A673 (cell line): Measurements from ENCODE around the gene GFOD2.

ENCODE experiments used
- EZH2 ChIP-seq: fragments of 200-600 bp; sonication (generic); IDR thresholded peaks from 2 replicates; pipeline ENCODE4 v1.6.1; 2017; ENCODE audit warnings: borderline replicate concordance, low read depth, mild to moderate bottlenecking, mixed read lengths, antibody characterized with exemption, low read length; ENCODE audit not compliant: poor library complexity, severe bottlenecking
- TF ChIP-seq, protein P1 (sequence below): fragments of 300-800, 200-600 bp; sonication (generic); conservative IDR thresholded peaks from 2 replicates; pipeline ENCODE4 v1.5.1; 2017; ENCODE audit warnings: low read depth, mild to moderate bottlenecking, antibody characterized with exemption, low read length, moderate library complexity, mixed read lengths

DNA sequence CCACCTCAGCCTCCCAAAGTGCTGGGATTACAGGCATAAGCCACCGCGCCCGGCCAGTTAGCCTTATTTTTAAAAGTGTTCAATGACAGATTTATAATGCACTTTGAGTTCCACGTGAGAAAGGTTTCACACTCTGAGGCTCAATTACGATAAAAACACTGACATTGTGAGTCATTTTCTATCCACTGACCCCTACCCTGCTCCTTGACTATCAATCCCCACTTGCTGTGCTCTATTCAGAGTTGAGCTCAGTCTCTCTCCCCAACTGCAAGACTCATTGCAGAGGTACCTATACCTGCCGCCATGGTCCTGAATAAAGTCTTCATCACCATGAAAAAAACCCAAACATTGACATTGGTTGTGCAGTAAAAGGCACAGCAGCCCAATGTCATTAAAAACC lies 8.5 kb downstream of the GFOD2 start:
- TF ChIP-seq, protein P1, sequence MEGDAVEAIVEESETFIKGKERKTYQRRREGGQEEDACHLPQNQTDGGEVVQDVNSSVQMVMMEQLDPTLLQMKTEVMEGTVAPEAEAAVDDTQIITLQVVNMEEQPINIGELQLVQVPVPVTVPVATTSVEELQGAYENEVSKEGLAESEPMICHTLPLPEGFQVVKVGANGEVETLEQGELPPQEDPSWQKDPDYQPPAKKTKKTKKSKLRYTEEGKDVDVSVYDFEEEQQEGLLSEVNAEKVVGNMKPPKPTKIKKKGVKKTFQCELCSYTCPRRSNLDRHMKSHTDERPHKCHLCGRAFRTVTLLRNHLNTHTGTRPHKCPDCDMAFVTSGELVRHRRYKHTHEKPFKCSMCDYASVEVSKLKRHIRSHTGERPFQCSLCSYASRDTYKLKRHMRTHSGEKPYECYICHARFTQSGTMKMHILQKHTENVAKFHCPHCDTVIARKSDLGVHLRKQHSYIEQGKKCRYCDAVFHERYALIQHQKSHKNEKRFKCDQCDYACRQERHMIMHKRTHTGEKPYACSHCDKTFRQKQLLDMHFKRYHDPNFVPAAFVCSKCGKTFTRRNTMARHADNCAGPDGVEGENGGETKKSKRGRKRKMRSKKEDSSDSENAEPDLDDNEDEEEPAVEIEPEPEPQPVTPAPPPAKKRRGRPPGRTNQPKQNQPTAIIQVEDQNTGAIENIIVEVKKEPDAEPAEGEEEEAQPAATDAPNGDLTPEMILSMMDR, result no peak
- TF ChIP-seq EZH2, result no peak
